UCSD-AML1 (cell line): ENCODE results near the gene EIF2D.

Experiments
- DNase-seq: peaks from one replicate; lab custom pipeline; 2025; ENCODE audit not compliant: unreplicated experiment; lab: John Stamatoyannopoulos, UW

Gene EIF2D

DNA sequence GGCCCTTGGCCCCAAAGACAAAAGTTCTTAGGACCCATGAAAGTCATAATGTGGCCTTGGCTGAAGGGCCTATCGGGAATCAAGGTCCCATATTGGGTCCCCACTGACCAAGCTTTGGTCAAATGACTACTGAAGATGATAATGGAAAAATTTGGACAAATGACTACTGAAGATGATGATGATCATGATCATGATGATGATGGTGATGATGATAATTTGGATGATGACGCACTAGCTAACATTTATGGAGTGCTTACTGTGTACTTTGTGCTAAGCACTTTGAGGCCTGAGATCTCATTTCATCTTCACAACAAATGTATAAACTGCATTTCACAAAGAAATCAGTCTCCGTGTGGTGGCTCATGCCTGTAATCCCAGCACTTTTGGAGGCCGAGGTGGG lies 39.4 kb downstream of the EIF2D start:
- no peak for DNase-seq

DNA sequence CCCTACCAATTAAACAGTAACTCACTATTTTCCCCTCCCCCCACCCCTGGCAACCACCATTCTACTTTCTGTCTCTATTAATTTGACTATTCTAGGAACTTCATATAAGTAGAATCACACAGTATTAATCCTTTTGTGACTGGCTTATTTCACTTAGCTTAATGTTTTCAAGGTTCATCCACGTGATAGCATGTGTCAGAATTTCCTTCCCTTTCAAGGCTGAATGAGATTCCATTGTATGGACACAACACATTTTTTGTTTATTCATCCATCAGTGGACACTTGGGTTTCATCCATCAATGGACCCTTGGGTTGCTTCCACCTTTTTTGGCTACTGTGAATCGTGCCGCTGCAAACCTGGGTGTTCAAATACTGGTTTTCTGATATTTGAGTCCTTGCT lies 41.7 kb downstream of the EIF2D start:
- no peak for DNase-seq

DNA sequence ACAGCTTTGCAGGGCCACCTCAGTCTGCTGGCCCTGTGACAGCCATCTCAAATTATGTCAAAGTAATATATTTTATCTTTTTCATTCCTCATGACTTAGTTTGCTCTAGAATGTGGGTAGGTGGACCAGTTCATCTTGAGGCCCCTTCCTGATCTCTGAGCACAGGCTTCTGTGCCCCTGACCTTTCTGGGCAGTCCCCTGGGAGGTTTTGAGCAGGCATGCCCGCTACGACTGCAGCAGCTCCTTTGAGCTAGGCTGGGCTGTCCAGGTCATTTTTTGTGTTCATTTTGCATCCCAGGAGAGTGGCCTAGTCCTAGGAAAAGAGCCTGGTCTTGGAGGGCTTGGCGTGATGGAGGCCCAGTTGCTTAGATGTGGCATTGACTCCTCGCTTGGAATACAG lies 42.7 kb downstream of the EIF2D start:
- DNase-seq: no peak

DNA sequence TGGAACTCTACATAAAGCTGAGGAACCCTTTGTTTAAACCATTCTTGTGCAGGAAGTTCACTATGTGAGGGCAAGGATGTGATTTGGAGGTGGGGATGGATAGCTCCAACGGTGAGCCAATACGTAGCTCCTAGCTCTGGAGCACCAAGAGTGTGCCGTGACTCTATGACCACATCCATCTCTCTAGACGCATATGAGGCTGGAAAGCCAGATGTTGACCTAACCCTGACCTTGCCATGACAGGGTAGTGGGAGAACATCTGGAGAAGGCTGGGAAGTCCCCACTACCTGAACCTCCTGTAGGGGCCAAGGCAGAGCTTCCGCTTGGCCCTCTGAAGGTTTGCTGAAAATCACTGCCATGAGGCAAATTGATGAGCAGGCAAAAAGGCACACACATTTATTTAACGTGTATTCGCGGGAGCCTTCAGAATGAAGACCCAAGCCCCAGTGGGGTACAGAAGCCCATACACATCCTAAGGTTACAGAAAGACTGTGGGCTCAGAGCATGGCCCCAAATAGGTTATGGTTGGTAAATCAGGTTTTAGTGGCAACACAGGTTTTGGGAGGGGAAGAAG lies 43.4 kb downstream of the EIF2D start:
- DNase-seq: no peak

DNA sequence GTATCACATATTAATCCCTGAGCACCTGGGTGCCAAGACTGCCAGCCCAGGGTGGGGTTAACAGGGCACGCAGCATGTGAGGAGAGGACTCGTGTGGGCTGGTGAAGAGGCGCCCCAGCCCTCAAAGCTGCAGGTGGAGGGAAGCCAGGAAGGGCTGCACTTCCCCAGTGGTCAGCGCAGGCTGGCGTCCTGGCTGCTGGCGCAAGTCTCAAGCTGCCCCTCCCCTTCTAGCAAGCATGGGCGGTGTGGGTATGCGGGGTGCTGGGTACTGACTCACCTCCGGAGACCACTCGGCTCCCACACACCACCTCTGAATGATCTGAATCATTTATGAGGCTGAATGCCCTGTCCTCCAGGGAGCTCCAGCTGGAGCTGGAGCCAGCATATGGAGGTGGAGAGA lies 44.0 kb downstream of the EIF2D start:
- DNase-seq: no peak

DNA sequence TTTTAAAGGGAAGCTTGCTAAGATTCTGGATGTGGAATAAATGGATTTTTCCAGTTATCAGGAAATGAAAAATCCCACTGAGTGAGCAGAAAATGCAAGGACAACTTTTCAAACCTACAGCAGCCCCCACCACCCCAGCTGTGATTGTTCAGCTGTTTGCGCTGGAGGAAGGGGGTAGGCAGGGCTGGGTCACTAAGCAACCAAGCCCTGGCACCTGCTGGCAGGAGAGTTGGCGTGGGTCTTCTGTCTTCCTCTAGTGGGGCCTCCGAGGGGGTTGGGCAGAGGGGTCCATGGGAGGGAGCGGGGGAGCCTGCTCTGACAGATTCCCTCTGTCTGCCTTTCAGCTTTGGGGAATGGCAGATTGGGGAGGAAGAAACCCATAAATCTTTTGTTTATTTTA lies 45.3 kb downstream of the EIF2D start:
- DNase-seq: no peak

DNA sequence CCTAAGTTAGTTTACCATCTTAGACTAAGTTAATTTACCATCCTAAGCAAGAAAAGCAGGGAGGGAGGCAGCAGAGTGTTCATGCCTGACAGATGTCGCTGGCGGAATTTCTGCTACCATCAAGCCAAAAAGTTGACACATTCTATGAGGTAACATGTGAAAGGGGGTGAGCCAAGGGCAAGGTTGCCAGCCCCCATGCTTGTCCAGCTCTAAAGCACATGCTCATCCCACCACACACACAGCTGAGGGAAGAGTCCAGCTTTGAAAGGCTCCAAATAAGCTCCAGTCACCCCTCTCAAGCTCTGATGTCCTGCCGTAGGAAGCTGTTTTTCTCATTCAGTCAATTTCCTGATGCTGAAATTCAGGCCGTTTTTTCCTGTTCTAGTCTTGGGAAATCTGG lies 46.3 kb downstream of the EIF2D start:
- DNase-seq: no peak

DNA sequence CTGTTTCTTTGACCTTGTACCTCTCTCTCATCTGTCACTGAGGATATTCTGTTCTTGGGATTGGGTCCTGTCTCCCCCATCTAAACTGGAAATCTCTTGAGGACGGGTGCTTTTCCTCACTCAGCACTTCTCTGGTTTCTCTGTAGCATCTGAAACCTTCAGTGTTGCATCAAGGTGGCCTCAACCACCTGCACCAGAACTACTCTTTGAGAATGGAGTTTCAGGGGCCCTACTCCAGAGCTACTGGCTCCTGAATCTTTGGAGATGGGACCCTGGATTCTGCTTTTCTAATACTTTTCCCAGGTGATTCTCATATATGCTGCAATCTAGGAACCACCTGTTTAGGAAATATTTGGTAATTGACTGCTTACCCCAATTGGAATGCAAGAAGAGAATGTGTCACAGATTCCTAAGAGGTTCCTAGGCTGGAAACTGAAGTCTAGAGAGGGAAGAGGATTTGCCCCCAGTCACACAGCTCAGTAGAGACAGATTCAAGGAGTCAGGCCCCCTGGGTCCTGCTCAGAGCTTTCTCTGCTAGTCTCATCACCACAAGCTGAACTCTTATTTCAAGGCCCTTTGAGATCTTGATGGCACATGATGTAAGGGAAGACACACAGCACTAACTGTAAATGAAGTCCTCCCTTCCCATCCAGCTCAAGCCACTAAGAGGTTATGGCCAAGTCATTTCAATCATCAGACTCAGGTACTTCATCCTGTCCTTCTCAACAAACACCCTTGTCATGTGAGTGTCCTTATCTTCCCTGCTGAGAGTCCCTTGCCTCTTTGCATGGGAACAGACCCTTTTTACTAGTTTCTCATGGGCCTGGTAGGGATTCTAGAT lies 48.7 kb downstream of the EIF2D start:
- DNase-seq: no peak

DNA sequence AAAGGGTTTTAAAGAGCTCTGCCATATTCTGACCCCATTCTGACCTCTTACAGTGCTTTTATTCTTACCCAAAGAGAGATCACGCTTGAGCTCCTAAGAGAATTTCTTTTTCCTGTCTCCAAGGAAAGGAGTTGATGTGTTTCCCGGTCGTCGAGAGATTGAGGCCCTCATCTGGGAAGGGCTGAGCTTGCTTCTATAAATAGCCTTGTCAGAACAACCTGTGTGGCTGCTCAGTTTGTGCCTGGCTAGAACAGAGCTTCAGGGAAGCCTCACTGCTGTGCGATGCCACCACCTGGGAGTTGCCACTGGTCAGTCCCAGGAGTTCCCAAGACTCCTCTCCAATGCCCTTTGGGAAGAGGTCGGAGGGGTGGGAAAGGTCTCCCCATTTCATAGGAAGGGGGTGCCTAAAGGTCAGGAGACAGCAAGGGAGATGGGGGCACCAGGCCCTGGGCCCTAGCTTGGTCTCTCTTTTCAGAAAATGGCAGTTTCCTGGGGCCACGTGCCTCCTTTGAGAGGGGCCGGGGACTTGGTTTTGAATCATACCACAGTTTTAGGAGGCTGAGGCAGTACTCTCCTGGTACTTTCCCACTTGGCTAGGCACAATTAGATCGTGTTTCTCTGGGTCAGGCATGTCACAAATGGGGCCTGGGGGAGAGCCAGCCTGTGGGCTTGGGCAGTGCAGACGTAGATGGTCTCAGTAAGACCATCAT lies 52.1 kb downstream of the EIF2D start:
- no peak for DNase-seq

DNA sequence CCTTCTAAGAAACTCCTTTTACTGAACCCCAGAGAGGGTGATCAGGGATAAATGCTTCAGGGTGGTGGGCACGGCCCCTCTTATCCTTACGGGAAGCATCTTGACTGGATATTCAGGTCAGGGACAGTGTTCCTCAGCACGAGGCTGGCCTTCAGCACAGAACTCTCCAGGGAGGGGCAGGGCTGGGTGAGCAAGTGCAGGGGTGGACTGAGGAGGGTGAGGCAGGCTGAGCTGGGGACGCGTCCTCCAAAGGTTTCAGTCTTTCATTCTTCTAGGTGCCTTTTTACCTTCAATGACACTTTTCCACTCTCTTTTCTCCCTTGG lies 52.6 kb downstream of the EIF2D start:
- no peak for DNase-seq

DNA sequence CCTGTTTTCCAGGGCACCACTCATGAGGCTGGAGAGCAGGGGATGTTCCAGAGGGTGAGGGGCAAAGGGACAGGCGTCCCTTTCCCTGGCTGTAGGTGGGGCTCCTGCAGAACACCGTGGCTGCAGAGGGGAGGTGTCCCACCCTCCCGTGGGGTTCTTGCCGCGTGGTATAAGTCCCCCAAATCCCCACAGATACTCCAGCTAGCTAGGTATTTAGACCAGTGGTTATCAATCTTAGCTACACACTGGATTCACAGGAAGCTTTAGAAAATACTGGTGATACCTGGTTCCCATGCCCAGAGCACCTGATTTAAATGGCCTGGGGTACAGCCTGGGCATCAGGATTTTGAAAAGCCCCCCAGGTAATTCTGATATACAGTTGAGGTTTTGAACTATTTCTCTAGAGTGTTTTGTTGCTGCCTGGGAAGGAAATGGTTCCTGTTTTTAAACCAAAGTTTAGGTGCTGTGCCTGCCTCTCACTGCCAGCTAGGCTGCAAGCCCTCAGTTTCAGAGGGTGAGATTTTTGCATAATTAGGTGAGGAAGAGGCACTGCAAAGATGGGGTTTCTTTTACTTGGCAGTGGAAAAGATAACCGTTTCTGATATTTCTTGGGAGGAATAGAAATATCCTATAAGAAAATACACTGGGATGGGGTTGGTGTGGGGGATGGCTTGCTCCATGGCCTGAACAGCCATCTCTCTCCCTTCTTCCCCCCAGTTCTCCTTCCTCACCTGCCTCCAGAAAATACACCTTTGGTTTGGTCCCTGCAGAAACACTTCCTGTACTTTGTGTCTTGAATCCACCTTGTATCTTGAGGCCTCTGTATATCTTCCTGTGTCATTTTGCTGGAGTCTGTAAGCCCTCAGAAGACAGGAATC lies 53.2 kb downstream of the EIF2D start:
- no peak for DNase-seq

DNA sequence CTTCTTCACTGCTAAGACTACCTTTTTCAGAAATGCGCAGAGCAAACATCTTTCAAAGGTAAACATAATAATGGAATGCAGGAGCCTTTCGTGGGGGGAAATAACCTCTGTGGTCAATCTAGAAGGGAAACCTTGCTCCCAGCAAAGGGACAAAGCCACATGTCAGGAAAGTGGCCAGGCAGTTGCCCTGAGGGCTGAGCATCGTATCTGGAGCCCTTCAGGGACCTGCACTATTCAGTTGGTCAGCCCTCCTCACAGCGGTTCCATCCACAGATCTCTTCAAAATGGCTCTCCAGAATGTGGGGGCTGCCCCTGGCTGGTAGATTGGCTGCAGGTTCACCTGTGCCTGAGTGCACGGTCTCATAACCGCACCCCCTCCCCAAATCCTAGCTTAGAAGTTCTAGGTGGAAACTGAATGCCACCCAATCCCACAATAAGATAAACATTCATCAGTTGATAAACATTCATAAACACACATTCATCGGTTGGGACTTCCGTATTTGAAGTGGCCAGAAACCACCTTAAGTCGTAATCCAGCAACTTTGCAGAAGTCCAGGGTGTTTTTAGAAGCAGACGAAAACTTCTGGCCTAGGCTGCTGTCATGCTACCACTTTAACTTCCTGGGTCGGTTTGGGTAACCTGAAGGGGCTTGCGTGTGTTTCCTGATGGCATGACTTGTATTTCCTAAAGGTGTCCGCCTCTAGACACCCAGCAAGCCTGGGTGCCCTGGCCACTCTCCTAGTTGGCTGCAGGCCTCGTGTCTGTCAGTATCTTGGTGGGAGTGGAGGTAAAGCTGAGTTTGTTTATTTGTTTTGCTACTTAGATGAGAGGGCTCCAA lies 54.4 kb downstream of the EIF2D start:
- DNase-seq: peak; percentile 45

DNA sequence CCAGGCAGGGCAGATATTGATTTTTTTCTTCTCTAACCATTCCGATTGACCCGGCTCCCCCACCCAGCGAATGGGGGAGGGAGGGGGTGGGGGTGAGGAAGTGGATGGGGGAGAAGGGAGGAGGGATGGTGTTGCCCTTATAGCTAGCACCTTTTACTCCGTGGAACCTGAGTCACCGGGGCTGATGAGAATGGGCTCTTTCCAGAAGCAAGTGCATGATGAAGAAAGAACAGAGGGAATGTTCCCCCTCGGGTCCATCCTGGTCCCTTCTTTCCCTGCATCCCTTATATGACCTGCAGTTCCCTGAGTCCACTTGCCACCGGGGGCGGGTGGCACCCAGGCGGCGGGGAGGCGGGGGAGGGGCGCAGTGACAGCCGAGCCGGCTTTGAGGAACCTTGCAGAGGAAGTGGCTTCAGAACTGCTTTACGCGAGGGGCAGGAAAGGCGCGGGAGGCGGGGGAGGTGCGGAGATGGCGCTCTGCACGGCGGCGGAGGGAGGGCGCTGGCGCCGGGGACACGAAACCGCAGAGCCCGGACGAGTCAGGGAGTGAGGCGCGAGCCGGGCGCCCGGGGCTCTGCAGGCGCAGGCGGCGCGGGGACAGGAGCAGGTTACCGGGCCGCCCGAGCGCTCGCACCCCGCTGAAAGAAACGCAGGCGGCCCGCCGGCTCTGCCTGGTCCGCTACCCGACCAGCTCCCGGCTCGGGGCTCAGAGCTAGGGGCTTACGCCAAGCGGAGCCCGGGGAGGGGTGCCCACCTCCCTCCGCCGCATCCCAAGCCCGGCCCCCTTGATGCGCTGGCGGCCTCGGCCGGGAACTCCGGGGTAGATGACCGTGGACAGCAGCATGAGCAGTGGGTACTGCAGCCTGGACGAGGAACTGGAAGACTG lies 55.3 kb downstream of the EIF2D start:
- DNase-seq: peak; percentile 93

DNA sequence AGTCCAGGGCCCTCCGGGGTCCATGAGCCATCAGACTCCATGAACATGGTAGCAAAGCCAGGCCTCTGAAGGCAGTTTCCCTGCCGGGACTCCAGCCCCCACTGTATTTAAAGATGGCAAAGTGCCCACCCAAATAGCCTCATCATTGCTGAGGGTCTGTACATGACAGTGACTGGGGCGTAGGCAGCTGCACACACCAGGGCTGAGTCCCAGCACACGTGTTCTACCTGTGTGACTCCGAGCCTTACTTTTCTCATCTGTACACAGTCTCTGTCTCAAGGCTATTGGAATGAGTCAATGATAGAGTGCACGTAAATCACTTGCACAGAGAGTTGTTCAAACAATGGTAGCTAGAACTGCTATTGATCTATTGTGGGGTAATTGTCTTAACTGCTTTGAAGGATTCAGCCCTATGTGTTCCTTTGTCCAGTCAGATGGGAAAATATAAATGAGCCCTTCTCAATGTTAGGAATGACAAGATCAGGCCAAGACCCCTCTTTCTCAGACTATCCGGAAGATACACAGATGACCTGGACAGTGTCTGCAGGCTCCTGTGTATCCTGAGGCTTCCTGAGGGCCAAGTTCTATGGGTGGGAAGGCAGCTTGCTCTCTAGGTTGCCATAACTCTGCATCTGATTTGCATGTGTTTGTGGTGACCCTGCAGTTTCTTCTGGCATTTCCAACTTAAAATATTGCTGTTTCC lies 56.1 kb downstream of the EIF2D start:
- DNase-seq: no peak

DNA sequence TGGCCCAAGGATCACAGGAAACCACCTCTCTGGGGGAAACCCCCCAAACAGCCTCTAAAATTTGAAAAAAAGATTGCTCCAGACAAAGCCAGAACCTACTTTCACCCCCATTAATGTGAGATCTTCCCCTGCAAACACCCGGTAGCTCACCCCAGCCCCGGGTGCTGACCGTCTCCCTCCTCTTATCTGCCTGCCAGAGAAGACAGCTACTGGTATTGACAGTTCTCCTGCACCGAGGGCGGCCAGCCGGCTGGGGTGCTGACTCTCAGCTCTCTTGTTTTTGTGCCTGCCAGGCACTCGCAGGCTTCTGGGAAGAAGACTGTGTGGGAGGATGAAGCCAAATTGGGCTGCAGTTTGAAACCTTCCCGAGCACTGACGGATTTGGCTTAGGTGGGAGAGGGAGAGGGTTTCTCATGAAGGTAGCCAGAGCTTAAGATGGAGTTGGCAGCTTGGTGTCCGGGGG lies 56.8 kb downstream of the EIF2D start:
- DNase-seq: peak; percentile 46

DNA sequence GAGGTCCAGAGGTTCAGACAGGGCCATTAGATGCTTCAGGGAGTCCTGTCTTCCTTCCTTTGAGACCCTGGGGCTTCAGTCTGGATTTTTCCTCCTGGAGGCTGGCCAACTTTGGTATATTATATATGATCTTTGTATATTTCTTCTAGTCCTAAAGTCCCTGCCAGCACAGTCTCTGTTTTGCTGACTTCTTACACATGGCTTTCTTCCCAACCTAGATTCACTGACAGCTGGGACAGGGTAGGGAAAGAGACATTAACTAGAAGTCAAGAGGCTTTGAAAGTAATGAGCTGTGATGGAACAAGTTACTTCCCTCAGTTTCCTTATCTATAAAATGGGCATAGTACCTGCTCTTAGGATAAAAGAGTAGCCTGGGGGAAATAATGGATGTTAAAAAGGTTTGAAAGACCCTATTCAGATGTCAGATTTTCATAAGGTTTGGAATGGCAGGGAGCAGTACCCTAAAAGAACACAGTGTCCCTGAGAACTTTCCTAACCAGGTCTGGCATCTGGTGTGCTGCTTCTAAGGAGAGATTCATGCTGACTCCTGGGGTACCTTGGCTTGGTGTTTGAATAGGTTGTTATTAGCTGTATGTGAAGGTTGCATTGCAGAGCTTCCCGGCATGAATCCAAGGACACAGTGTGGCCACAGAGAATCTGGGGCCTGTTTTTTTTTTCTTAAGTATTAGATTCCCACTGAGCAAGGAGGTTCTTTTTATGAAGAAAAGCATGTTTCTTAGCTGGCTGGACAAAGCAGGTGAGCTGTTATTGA lies 57.4 kb downstream of the EIF2D start:
- DNase-seq: no peak

DNA sequence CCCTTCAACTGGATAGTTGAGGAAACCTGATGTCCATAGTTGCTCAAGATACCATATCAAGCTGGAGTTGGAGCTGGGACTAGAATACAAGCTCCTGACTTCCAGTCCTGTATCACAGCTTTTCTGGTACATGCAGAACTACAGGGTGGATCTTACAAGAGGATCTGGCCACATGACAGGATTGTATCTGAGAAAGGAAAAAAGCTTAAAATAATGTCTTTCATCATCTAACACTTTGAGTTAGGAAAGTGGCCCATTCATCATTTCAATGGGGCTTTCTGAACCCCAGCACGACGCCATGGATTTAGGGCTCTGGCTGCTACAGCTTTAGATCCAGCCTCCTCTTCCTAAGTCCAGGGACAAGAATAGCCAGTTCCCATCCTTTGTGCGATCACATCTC lies 58.1 kb downstream of the EIF2D start:
- DNase-seq: no peak

DNA sequence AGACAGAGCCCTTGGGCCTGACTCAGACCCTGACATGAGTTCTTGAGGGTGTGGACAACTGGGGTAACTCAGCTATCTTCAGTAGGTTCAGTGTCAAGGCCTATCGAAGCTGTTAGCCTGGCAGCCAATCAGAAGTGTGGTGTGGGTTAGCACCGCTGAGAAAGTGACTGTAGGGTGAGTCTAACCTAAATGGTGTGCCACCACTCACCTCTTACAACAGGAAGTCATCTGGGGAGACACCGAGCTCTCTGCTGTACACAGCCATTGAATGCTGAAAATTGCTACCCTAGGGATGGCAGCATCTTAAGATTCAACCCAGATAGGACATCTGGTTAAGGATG lies 60.3 kb downstream of the EIF2D start:
- DNase-seq: no peak
